COLO829 (cell line): ENCODE results near the gene MED13L.

Experiments used
- DNase-seq: peaks from one replicate; pipeline ENCODE4 v3.0.0; 2012; ENCODE audit warnings: low spot score

MED13L gene

GRCh38 chr12:116210762-116211161 lies 66.7 kb downstream of the MED13L start:
- no peak for DNase-seq

GRCh38 chr12:116210131-116210530 lies 67.4 kb downstream of the MED13L start:
- no peak for DNase-seq

GRCh38 chr12:116209503-116209902 lies 68.0 kb downstream of the MED13L start:
- no peak for DNase-seq

- DNase-seq = no peak
These were observed 70.2 kb downstream of the MED13L start for GRCh38 chr12:116207274-116207673.

- no peak for DNase-seq
These were observed 70.7 kb downstream of the MED13L start for GRCh38 chr12:116206828-116207227.

GRCh38 chr12:116204785-116205184 lies 72.7 kb downstream of the MED13L start:
- no peak for DNase-seq

GRCh38 chr12:116204169-116204568 lies 73.3 kb downstream of the MED13L start:
- no peak for DNase-seq

GRCh38 chr12:116202940-116203339 lies 74.6 kb downstream of the MED13L start:
- no peak for DNase-seq

- no peak for DNase-seq
These were observed 75.1 kb downstream of the MED13L start for GRCh38 chr12:116202433-116202832.

- no peak for DNase-seq
These were observed 75.6 kb downstream of the MED13L start for GRCh38 chr12:116201908-116202307.

GRCh38 chr12:116201359-116201758 lies 76.1 kb downstream of the MED13L start:
- no peak for DNase-seq

- DNase-seq = no peak
These were observed 76.7 kb downstream of the MED13L start for GRCh38 chr12:116200812-116201211.

GRCh38 chr12:116199160-116199706 lies 78.3 kb downstream of the MED13L start:
- DNase-seq = no peak

- no peak for DNase-seq
These were observed 80.5 kb downstream of the MED13L start for GRCh38 chr12:116196752-116197718.

- no peak for DNase-seq
These were observed 81.3 kb downstream of the MED13L start for GRCh38 chr12:116196226-116196625.

- DNase-seq = no peak
These were observed 82.5 kb downstream of the MED13L start for GRCh38 chr12:116194935-116195431.

GRCh38 chr12:116189692-116190091 lies 87.8 kb downstream of the MED13L start:
- DNase-seq = no peak

- no peak for DNase-seq
These were observed 88.9 kb downstream of the MED13L start for GRCh38 chr12:116188581-116188980.

GRCh38 chr12:116187151-116187511 lies 90.4 kb downstream of the MED13L start:
- DNase-seq = no peak

GRCh38 chr12:116186482-116187150 lies 90.9 kb downstream of the MED13L start:
- no peak for DNase-seq

GRCh38 chr12:116184763-116185162 lies 92.7 kb downstream of the MED13L start:
- peak; percentile 44 for DNase-seq

- DNase-seq = peak; percentile 69
These were observed 93.8 kb downstream of the MED13L start for GRCh38 chr12:116183741-116184141.
